Muscle layer of colon (tissue), 2 donors: Measurements from ENCODE around the gene TIMM10.

Experiments
- H3K27ac ChIP-seq: one replicate; pipeline ENCODE4 v1.7.0; 2013; ENCODE audit warnings: low read depth, mild to moderate bottlenecking, low read length, moderate library complexity
- H3K27me3 ChIP-seq, 2 donors: one replicate each; pipeline ENCODE4 v1.7.0; 2013; ENCODE audit warnings: low read length in 2 of 2, mild to moderate bottlenecking in 2 of 2; ENCODE audit not compliant: insufficient read depth in 2 of 2, control insufficient read depth in 1 of 2
- H3K36me3 ChIP-seq: one replicate; pipeline ENCODE4 v1.7.0; 2013; ENCODE audit warnings: mild to moderate bottlenecking, low read length; ENCODE audit not compliant: insufficient read depth
- H3K4me1 ChIP-seq: one replicate; pipeline ENCODE4 v1.7.0; 2013; ENCODE audit warnings: mild to moderate bottlenecking, low read length; ENCODE audit not compliant: insufficient read depth
- H3K4me3 ChIP-seq, 2 donors: one replicate each; pipeline ENCODE4 v1.7.0; 2013; ENCODE audit warnings: low read length in 2 of 2, low read depth in 1 of 2, mild to moderate bottlenecking in 1 of 2, moderate library complexity in 1 of 2
- H3K9ac ChIP-seq: one replicate; pipeline ENCODE4 v1.7.0; 2013; ENCODE audit warnings: low read length
- H3K9me3 ChIP-seq: one replicate; pipeline ENCODE4 v1.7.0; 2013; ENCODE audit warnings: mild to moderate bottlenecking, low read length
- donor health status: abdominal sarcoma.
- donor health status: Adenocarcinoma of cecum.

Gene TIMM10, protein sequence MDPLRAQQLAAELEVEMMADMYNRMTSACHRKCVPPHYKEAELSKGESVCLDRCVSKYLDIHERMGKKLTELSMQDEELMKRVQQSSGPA

DNA sequence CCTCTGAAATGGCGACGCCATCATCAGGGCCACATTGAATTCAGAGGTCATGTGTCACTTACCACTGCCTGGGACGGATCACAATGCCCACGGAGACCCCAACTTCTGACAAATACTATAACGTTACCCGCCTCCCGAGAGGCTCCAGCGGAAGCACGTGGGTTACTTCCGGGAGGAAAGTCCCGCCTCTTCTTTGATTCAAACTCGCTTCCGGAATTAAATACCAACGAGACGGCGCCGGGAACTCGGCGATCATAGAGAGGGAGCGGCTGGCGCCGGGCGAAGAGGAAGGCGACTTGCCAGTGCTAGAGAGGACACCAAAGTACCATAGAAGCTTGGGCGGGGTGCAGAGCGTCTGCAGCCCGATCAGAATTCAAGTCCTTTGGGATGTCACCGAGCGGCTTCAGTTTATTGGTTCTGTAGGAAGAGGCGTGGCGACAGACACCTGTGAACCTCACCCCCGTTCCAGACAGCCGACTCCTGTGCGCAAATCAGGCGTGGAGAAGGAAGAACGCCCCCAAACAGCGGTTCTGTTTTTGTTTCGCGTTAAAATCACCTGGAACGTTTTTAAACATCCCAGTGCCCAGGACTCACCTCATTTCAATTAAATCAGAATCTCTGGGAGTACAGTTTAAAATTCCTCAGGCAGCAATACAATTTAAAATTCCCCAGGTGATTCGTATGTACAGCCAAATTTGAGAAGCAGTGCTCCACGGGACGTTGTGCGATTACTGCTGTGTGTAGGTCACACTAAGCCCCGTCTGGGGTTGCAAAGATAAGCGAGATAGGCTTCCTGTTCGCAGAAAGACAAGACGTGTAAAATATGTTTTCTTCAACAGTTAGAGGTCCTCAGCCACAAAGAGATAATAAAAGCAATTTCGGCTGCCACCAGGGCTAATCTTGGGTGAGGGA is at the start of gene TIMM10:
TSS of gene TIMM10 (minus strand) at position 159 of the 912 bp plus-strand sequence. CDS start 565 bp downstream, outside the sequence.
- no peaks in the 10 kb centered on the region for H3K27me3 ChIP-seq
- peaks cover 7% of the 10 kb centered on the region for H3K4me1 ChIP-seq
- peak within 1 kb of the TSS; percentile 87 to 92 for H3K4me3 ChIP-seq
- H3K36me3 ChIP-seq: peaks cover 5% of the 10 kb centered on the region
- peak within 1 kb of the TSS; percentile 87 for H3K27ac ChIP-seq
- no peaks in the 10 kb centered on the region for H3K9me3 ChIP-seq
- peak within 1 kb of the TSS; percentile 56 for H3K9ac ChIP-seq

DNA sequence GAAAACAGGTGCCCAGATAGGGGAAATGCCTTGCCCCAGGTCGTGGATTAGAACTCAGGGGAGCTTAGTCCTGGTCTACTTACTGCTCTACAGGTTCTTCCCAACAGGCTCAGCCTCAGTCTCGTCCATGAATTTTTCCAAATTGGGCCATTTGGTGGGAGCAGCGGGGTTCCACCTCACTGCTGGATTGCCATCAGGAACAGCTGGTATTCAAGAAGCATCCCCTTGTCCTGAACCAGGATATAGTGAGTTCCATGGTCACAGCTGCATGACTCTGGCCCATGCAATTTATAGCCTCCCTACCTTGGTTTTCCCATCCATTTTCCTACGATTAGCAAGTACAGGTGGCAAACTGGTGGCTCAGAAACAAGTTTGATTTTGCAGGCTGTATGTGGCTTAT is 43.5 kb upstream of the TIMM10 start:
- H3K4me3 ChIP-seq: no peak overlapping the region
- peaks cover 2% of the 10 kb centered on the region for H3K4me1 ChIP-seq
- no peak overlapping the region for H3K9ac ChIP-seq
- no peaks in the 10 kb centered on the region for H3K36me3 ChIP-seq
- H3K27ac ChIP-seq: no peak overlapping the region
- no peaks in the 10 kb centered on the region for H3K27me3 ChIP-seq
- H3K9me3 ChIP-seq: no peaks in the 10 kb centered on the region

DNA sequence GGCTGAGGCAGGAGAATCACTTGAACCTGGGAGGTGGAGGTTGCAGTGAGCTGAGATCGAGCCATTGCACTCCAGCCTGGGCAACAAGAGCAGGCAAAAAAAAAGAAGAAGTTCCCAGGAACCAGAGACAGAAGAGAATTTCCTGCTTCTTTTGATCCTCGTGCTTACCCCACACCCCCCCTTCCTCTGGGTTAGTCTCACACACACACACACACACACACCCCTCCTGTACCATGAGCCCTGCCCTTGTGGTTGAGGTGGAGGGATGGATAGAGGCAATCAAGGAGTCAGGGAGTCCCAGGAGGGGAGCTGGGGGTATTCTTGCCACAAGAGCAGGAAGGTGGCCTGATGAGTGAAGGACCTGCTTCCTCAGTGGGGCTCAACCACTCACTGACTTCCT is 41.1 kb upstream of the TIMM10 start:
- no peak overlapping the region for H3K27ac ChIP-seq
- H3K27me3 ChIP-seq: no peaks in the 10 kb centered on the region
- no peak overlapping the region for H3K9ac ChIP-seq
- no peaks in the 10 kb centered on the region for H3K9me3 ChIP-seq
- no peaks in the 10 kb centered on the region for H3K36me3 ChIP-seq
- no peak overlapping the region for H3K4me3 ChIP-seq
- peaks cover 11% of the 10 kb centered on the region for H3K4me1 ChIP-seq

DNA sequence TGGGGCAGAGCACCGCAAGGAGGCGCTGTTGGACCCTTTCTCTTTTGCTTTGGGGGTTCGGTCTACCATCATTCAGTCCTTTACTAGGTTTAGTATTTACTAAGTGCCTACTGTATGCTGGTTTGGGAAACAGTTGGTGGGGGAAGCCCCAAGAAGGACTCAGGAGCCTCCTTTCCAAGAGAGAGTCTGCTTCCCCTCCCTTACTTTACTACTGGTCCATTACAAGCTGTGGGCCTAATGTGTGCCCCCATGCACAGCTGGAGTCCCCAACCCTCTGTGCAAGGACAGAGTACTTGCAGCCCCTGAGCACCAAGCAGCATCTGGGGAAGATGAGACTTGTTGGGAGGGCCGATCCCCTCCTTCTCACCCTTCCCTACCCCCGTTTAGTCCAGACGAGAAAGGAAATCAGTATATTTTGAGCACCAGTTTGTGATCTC is 37.8 kb upstream of the TIMM10 start:
- Histone ChIP-seq H3K27me3 (no peaks in the 10 kb centered on the region), H3K36me3 (no peaks in the 10 kb centered on the region), H3K4me1 (peaks cover 23% of the 10 kb centered on the region), H3K9ac (peak overlapping the region; percentile 24), H3K9me3 (no peaks in the 10 kb centered on the region), H3K27ac (peak overlapping the region; percentile 91), H3K4me3 (peak overlapping the region; percentile 72 to 93)

DNA sequence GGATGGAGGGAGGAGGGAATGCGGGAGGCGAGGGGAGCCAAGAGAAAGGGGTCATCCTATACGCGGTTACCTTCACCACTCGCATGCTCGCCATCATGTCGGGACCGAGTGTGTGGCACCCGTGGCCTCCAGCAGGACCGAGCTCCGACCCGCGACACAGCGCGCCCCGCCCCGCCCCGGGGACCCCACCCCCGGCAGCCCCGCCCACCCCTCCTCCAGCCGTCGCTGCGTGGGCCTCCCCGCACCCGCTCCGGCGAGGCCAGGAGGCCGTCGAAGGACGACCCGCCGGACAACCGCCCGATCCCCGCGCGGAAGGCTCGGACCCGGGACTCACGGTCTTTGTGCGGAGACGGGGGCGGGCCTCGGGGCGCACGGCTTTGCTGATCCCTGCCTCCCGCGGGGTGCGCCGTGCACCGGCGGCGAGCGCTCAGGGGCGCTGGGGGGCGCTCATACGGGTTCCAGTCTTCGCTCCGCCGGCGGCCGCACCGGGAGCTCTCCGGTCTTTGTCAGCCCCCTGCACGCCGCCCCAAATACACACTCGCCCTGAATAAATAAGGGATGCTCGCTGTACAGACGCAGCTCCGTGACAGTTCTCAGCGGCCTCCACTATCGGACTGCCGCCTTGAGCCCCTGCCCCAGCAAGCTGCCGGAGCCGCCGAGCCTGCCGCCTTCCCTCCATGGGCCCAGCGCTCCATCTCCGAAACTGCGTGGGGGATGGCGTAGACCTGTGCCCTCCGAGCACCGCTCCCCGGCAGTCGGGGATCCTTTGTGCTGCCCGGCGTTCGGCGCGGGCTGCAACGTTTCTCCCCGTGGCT is 37.2 kb upstream of the TIMM10 start, which contains the start of gene UBE2L6:
TSS of gene UBE2L6 (minus strand) at position 158 of the 815 bp plus-strand sequence. CDS start at position 97, 61 bp downstream.
- Histone ChIP-seq H3K27me3 (no peaks in the 10 kb centered on the region), H3K9me3 (no peaks in the 10 kb centered on the region), H3K27ac (peak within 1 kb of the TSS; percentile 91), H3K36me3 (no peaks in the 10 kb centered on the region), H3K4me1 (peaks cover 23% of the 10 kb centered on the region), H3K9ac (peak within 1 kb of the TSS; percentile 78), H3K4me3 (peak within 1 kb of the TSS; percentile 92 to 93)

DNA sequence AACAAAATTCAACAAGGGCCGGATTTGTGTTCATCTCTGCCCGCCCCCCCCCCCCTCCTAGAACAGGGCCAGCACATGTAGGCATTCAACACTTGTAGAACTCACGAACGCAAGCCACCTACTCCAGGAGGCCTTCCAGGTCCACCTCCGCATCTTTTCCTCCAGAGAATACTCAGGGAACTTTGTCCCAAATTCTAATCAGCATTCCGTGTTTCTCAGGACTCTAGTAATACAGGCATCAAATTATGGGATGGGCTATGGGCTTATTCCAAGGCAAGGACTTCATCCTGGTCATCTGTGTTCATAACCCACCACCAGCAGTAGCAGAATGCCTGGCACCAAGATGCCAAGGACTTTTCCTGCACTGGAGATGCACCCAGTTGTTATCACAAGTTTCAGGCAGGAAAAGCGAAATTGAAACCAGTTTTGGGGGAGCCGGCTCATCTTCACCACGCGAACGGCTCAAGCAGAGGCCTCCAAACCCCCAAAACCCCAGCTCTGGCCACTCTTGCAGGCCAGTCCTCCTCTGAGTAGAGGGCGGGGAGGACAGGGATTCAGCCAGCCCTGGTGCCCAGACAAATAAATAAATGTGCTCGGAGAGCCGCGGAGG is 36.5 kb upstream of the TIMM10 start:
- Histone ChIP-seq H3K36me3 (no peaks in the 10 kb centered on the region), H3K27ac (peak overlapping the region; percentile 83), H3K9ac (peak overlapping the region; percentile 78), H3K9me3 (no peaks in the 10 kb centered on the region), H3K4me3 (peak overlapping the region; percentile 92 to 93), H3K27me3 (no peaks in the 10 kb centered on the region), H3K4me1 (peaks cover 23% of the 10 kb centered on the region)

DNA sequence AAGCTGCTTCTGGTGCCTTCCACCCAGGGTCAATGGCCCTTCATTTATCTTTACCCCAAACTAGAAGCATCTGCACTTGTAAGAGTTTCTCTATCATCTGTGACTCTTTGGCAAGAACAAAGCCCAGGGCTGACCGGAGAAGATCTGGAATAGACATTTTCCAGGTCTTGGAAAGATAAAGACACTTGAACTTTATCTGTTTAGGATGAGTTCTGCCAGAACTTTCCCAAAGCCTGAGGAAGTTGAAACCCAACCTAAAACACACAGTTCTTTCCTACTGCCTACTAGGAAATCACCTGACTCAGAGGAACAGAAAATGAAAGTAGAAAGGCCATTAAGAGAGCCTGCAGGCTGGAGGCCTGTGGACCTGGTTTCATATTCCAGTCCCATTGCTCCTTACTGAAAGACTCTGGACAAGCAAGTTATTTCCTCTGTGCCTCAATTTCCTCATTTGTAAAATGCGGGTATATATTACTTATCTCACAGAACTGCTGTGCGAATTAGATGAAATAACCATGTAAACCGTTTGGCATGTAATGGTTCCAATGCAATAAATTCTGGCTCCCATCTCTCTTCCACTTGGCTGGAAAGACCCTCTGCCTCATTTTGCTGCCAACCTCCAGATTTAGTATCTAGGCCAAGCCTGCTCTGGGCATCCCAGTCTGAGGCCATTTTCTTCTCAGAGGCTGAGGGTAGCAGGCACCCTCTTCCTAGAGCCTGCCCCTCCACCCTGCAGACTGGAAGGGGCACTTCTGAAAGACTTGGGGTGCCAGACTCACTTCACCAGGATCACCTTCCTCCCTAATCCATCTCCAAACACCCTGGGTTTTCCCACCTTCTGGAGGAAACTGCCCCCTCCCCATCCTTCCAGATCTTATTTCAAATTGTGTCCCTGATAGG is 35.7 kb upstream of the TIMM10 start:
- Histone ChIP-seq H3K4me3 (peak overlapping the region in 1 of 2 donors; percentile 92), H3K27ac (peak overlapping the region; percentile 83), H3K9me3 (no peaks in the 10 kb centered on the region), H3K36me3 (no peaks in the 10 kb centered on the region), H3K9ac (peak overlapping the region; percentile 18), H3K4me1 (peaks cover 23% of the 10 kb centered on the region), H3K27me3 (no peaks in the 10 kb centered on the region)

DNA sequence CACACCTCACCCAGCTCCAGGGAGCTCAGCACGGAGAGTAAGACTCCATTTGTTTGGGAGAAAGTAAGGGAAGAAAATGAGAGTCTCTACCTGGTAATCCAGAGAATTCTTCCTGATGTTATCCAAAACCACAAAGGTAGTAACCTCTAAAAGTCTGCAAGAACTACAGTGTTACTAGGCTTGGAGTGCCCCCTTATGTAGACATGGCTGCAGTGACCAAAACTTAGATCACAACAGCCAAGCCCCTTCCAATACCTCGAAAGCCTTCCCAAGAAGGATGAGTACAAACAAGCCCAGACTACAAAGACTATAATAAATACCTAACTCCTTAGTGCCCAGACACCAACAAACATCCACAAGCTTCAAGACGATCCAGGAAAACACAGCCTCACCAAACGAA is 32.0 kb upstream of the TIMM10 start:
- Histone ChIP-seq H3K36me3 (peaks cover 12% of the 10 kb centered on the region), H3K9me3 (no peaks in the 10 kb centered on the region), H3K4me3 (no peak overlapping the region), H3K9ac (no peak overlapping the region), H3K27me3 (no peaks in the 10 kb centered on the region), H3K27ac (no peak overlapping the region), H3K4me1 (peaks cover 12% of the 10 kb centered on the region)

DNA sequence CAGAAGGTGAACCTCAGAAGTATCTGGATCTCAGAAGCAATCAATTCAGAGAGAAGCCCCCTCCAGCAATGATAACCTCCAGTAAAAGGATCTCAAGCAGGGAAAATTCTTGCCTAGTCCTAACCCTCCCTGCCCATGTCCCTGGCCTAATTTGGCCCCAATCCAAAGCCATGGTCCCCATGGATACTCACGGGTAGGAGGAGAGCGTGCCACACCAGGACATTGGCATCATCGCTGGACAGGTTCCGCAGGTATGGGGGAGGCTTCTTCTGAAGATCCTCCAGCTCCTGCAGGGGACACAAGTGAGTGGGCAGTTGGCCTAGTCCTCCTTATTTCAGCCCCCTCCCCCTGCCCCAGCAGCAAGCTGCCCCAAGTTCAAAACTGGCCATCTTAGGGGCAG is 29.6 kb upstream of the TIMM10 start:
- Histone ChIP-seq H3K36me3 (peaks cover 30% of the 10 kb centered on the region), H3K9ac (no peak overlapping the region), H3K9me3 (no peaks in the 10 kb centered on the region), H3K27ac (no peak overlapping the region), H3K4me3 (no peak overlapping the region), H3K27me3 (no peaks in the 10 kb centered on the region), H3K4me1 (no peaks in the 10 kb centered on the region)

DNA sequence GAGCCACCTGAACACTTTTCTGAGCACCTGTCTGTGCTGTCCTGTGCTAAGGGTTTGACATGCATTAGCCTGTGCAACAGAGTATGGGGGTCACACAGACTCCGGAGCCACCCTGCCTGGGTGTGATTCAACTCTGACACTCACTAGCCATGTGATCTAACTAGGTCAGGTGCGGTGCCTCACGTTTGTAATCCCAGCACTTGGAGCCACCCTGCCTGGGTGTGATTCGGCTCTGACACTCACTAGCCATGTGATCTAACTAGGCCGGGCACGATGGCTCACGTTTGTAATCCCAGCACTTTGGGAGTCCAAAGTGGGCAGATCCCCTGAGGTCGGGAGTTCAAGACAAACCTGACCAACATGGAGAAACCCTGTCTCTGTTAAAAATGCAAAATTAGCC is 25.5 kb upstream of the TIMM10 start:
- no peaks in the 10 kb centered on the region for H3K9me3 ChIP-seq
- peaks cover 65% of the 10 kb centered on the region for H3K36me3 ChIP-seq
- no peaks in the 10 kb centered on the region for H3K27me3 ChIP-seq
- no peak overlapping the region for H3K27ac ChIP-seq
- H3K4me3 ChIP-seq: no peak overlapping the region
- H3K4me1 ChIP-seq: no peaks in the 10 kb centered on the region
- no peak overlapping the region for H3K9ac ChIP-seq
